ENCODE results near the gene GYS2. TPM values are rescaled to one million over a fixed set of nuclear protein-coding genes. Genes with fewer than 3 reads are reported as not detected.
"Not testable (repeated sequence)": the region's sequence is repeated elsewhere in the genome, so short reads cannot be mapped to it uniquely, and the experiment has no call there.

The GYS2 gene
- not detected for polyA plus RNA-seq (2013)

DNA sequence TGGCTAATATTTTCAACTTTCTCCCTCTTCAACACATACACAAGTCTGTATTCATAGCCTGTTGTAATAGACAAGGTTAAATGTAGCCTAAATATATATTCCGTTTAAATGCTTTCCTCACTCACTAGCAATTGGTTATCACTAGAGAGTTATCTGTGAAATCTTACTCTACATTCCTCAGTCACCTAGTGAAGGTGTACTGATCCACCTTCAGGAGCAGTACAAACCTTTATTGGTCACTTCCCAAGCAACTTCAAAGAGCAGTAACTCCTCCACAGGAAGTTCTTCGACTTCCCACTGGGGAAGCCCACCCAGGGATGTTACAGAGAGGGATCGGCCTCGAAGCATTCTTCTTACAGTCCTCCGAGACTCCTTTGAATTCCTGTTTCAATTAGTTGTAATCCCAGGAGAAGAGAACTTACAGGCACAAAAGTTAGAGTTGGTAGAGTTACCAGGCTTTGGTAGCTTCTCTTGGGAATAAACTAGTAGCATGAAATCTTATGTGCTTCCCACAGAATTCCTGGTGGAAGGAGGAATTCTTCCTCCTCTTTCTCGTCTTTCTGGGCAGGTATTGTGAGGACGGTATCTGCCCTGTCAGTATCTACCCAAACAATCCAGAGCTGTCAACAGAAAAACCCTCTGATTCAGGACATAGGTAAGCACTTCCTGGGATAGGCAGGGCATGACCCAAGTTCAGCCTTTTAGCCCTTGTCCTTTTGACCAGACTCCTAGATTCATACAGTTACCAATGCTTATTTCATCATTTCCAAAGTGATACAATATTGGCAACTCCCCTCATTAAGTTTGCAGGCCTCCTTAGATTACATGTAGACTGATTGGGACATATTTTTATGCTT lies at the start of gene GYS2:
Gene GYS2 (minus strand): TSS at position 603 of the 857 bp plus-strand sequence. CDS start 255 bp downstream, at position 348.
- DNase-seq, result no peak
- Histone ChIP-seq H3K4me1 (ENCODE audit: control extremely low read depth in 1 of 4, control insufficient read depth in 4 of 4, insufficient read depth in 4 of 4, low read length in 3 of 4) (peaks cover 0 to 4% (median 0%) of the 10 kb centered on the region in 4 experiments), H3K9me3 (ENCODE audit: control extremely low read depth in 1 of 5, control insufficient read depth in 4 of 5, insufficient read depth in 2 of 5, low read depth in 1 of 5, low read length in 4 of 5) (peaks cover 0 to 1% (median 0%) of the 10 kb centered on the region in 5 experiments), H3K4me3 (ENCODE audit: control insufficient read depth in 1 of 7, extremely low read depth in 1 of 7, insufficient read depth in 4 of 7, low read depth in 2 of 7, low read length in 6 of 7) (no peak within 1 kb of the TSS), H3K27me3 (replicated peaks in 2 of 5; ENCODE audit: control insufficient read depth in 4 of 5, insufficient read depth in 5 of 5, low read length in 4 of 5) (no peaks in the 10 kb centered on the region), H3K27ac (ENCODE audit: insufficient read depth in 1 of 2, low read depth in 1 of 2, low read length in 2 of 2, poor library complexity in 1 of 2, severe bottlenecking in 2 of 2) (no peak within 1 kb of the TSS), H3K36me3 (ENCODE audit: control insufficient read depth in 4 of 4, insufficient read depth in 4 of 4, low read length in 3 of 4) (no peaks in the 10 kb centered on the region)
- ChIA-PET POLR2A (no interaction called here), CTCF (interaction anchor here (0.8 to 3.0 kb wide), 5 partner anchors 9 to 413 kb away, joined by 3 to 19 read pairs (median 4); no protein-coding TSS in a partner anchor)
- 100% methylated on average over 5 of the region's 7 CpGs for WGBS (ENCODE audit: insufficient coverage)

DNA sequence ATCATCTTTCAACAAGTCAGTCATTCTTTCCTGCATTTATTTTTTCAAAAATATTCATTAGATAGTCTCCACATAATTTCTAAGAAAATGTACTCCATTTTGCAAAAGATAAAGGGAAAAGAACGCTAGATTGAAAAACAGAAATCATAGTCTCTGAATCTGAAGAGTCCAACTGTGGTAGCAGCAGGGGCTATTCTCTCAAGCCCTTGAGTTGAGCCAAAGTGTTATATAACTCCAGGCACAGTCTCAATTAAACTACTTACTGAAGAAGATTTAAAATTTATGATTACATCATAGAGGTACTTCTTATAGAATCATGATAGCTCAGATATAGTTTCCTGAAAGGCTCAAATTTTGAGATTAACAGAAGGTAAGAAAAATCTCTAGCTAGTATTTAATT lies 47.2 kb upstream of the GYS2 start:
- no peak overlapping the region for H3K4me3 ChIP-seq (ENCODE audit: control insufficient read depth in 1 of 7, extremely low read depth in 1 of 7, insufficient read depth in 4 of 7, low read depth in 2 of 7, low read length in 6 of 7)
- peaks cover 23 to 75% (median 46%) of the 10 kb centered on the region in 4 experiments for H3K36me3 ChIP-seq (ENCODE audit: control insufficient read depth in 4 of 4, insufficient read depth in 4 of 4, low read length in 3 of 4)
- no peaks in the 10 kb centered on the region for H3K27me3 ChIP-seq (replicated peaks in 2 of 5; ENCODE audit: control insufficient read depth in 4 of 5, insufficient read depth in 5 of 5, low read length in 4 of 5)
- H3K27ac ChIP-seq (ENCODE audit: insufficient read depth in 1 of 2, low read depth in 1 of 2, low read length in 2 of 2, poor library complexity in 1 of 2, severe bottlenecking in 2 of 2), result no peak overlapping the region
- peaks cover 5 to 20% (median 17%) of the 10 kb centered on the region in 4 experiments for H3K4me1 ChIP-seq (ENCODE audit: control extremely low read depth in 1 of 4, control insufficient read depth in 4 of 4, insufficient read depth in 4 of 4, low read length in 3 of 4)
- no peak for DNase-seq
- POLR2A ChIA-PET, result interaction anchor here (0.6 kb wide), 1 partner anchor 127 kb away, joined by 4 read pairs; no protein-coding TSS in a partner anchor
- WGBS (ENCODE audit: insufficient coverage), result no CpG with 5 or more reads among the region's 1 CpG
- H3K9me3 ChIP-seq (ENCODE audit: control extremely low read depth in 1 of 5, control insufficient read depth in 4 of 5, insufficient read depth in 2 of 5, low read depth in 1 of 5, low read length in 4 of 5), result no peaks in the 10 kb centered on the region
- CTCF ChIA-PET, result interaction anchor here (1.2 kb wide), 1 partner anchor 36 kb away, joined by 3 read pairs; no protein-coding TSS in a partner anchor

DNA sequence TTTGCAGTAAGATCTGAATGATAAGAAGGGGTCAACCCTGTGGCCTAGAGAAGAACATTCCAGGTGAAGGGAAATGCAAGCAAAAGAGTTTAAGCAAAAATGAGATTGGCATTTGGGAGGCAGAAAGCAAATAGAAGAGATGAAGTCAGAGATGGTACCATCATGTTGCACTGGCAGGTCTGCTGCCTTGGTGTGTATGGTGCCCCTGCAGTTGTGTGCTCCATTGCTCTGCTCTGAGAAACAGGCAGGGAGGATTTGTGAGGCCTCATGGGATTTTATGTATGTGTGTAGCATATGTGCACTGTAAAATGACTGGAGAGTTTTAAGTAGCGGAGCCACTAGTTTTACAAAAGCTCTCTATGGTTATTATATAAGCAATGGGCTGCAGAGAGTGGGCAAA lies 46.4 kb upstream of the GYS2 start:
- H3K9me3 ChIP-seq (ENCODE audit: control extremely low read depth in 1 of 5, control insufficient read depth in 4 of 5, insufficient read depth in 2 of 5, low read depth in 1 of 5, low read length in 4 of 5), result no peaks in the 10 kb centered on the region
- H3K4me1 ChIP-seq (ENCODE audit: control extremely low read depth in 1 of 4, control insufficient read depth in 4 of 4, insufficient read depth in 4 of 4, low read length in 3 of 4), result peaks cover 0 to 12% (median 10%) of the 10 kb centered on the region in 4 experiments
- no peaks in the 10 kb centered on the region for H3K27me3 ChIP-seq (replicated peaks in 2 of 5; ENCODE audit: control insufficient read depth in 4 of 5, insufficient read depth in 5 of 5, low read length in 4 of 5)
- H3K27ac ChIP-seq (ENCODE audit: insufficient read depth in 1 of 2, low read depth in 1 of 2, low read length in 2 of 2, poor library complexity in 1 of 2, severe bottlenecking in 2 of 2), result no peak overlapping the region
- H3K36me3 ChIP-seq (ENCODE audit: control insufficient read depth in 4 of 4, insufficient read depth in 4 of 4, low read length in 3 of 4), result peaks cover 26 to 81% (median 52%) of the 10 kb centered on the region in 4 experiments
- DNase-seq, result no peak
- POLR2A ChIA-PET, result no interaction called here
- 86% methylated on average over 1 of the region's 1 CpG for WGBS (ENCODE audit: insufficient coverage)
- CTCF ChIA-PET, result interaction anchor here (1.0 to 1.2 kb wide), 2 partner anchors 30 to 42 kb away, joined by 3 to 4 read pairs; no protein-coding TSS in a partner anchor
- H3K4me3 ChIP-seq (ENCODE audit: control insufficient read depth in 1 of 7, extremely low read depth in 1 of 7, insufficient read depth in 4 of 7, low read depth in 2 of 7, low read length in 6 of 7), result no peak overlapping the region

DNA sequence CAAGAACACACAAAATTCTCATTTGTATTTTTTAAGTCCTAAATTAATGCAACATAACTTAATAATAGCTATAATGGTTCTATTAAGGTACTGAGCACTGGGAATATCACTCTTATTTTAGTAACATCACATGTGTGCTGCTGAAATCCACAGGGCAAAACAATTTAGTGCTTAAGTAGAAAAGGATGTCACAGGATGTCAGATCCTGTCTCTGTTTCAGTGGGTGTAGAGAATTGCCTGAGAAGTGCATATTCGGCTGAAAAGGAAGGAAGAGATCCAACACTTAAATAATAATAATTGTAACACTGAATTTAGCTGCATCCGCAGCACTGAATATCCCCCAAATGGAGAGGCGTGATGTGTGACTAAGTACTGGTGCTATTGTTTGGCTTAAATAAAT lies 44.4 kb upstream of the GYS2 start:
- POLR2A ChIA-PET, result no interaction called here
- CTCF ChIA-PET, result interaction anchor here (1.0 to 2.4 kb wide), 5 partner anchors 8 to 30 kb away, joined by 3 to 6 read pairs (median 4); partner anchors contain the start of gene LDHB
- H3K9me3 ChIP-seq (ENCODE audit: control extremely low read depth in 1 of 5, control insufficient read depth in 4 of 5, insufficient read depth in 2 of 5, low read depth in 1 of 5, low read length in 4 of 5), result no peaks in the 10 kb centered on the region
- WGBS (ENCODE audit: insufficient coverage), result no CpG with 5 or more reads among the region's 3 CpGs
- no peak overlapping the region for H3K4me3 ChIP-seq (ENCODE audit: control insufficient read depth in 1 of 7, extremely low read depth in 1 of 7, insufficient read depth in 4 of 7, low read depth in 2 of 7, low read length in 6 of 7)
- no peak for DNase-seq
- no peak overlapping the region for H3K27ac ChIP-seq (ENCODE audit: insufficient read depth in 1 of 2, low read depth in 1 of 2, low read length in 2 of 2, poor library complexity in 1 of 2, severe bottlenecking in 2 of 2)
- no peaks in the 10 kb centered on the region for H3K27me3 ChIP-seq (replicated peaks in 2 of 5; ENCODE audit: control insufficient read depth in 4 of 5, insufficient read depth in 5 of 5, low read length in 4 of 5)
- peaks cover 23 to 88% (median 58%) of the 10 kb centered on the region in 4 experiments for H3K36me3 ChIP-seq (ENCODE audit: control insufficient read depth in 4 of 4, insufficient read depth in 4 of 4, low read length in 3 of 4)
- no peaks in the 10 kb centered on the region for H3K4me1 ChIP-seq (ENCODE audit: control extremely low read depth in 1 of 4, control insufficient read depth in 4 of 4, insufficient read depth in 4 of 4, low read length in 3 of 4)

GRCh38 chr12:21648378-21648777 lies 43.7 kb upstream of the GYS2 start:
- Histone ChIP-seq H3K27ac (ENCODE audit: insufficient read depth in 1 of 2, low read depth in 1 of 2, low read length in 2 of 2, poor library complexity in 1 of 2, severe bottlenecking in 2 of 2) (no peak overlapping the region), H3K4me3 (ENCODE audit: control insufficient read depth in 1 of 7, extremely low read depth in 1 of 7, insufficient read depth in 4 of 7, low read depth in 2 of 7, low read length in 6 of 7) (no peak overlapping the region), H3K9me3 (ENCODE audit: control extremely low read depth in 1 of 5, control insufficient read depth in 4 of 5, insufficient read depth in 2 of 5, low read depth in 1 of 5, low read length in 4 of 5) (no peaks in the 10 kb centered on the region), H3K36me3 (ENCODE audit: control insufficient read depth in 4 of 4, insufficient read depth in 4 of 4, low read length in 3 of 4) (peaks cover 29 to 90% (median 58%) of the 10 kb centered on the region in 4 experiments), H3K4me1 (ENCODE audit: control extremely low read depth in 1 of 4, control insufficient read depth in 4 of 4, insufficient read depth in 4 of 4, low read length in 3 of 4) (no peaks in the 10 kb centered on the region), H3K27me3 (replicated peaks in 2 of 5; ENCODE audit: control insufficient read depth in 4 of 5, insufficient read depth in 5 of 5, low read length in 4 of 5) (no peaks in the 10 kb centered on the region)
- ChIA-PET POLR2A (no interaction called here), CTCF (interaction anchor here (1.0 to 2.4 kb wide), 6 partner anchors 8 to 32 kb away, joined by 3 to 9 read pairs (median 5); partner anchors contain the start of gene LDHB)
- 86% methylated on average over 1 of the region's 2 CpGs for WGBS (ENCODE audit: insufficient coverage)
- DNase-seq, result no peak

GRCh38 chr12:21647179-21647578 lies 42.5 kb upstream of the GYS2 start:
- H3K27ac ChIP-seq (ENCODE audit: insufficient read depth in 1 of 2, low read depth in 1 of 2, low read length in 2 of 2, poor library complexity in 1 of 2, severe bottlenecking in 2 of 2), result peak overlapping the region in 1 of 2 experiments; percentile 27
- POLR2A ChIA-PET, result no interaction called here

GRCh38 chr12:21645041-21645500 lies 40.4 kb upstream of the GYS2 start:
- H3K27me3 ChIP-seq (replicated peaks in 2 of 5; ENCODE audit: control insufficient read depth in 4 of 5, insufficient read depth in 5 of 5, low read length in 4 of 5); H3K9me3 ChIP-seq (ENCODE audit: control extremely low read depth in 1 of 5, control insufficient read depth in 4 of 5, insufficient read depth in 2 of 5, low read depth in 1 of 5, low read length in 4 of 5); H3K4me1 ChIP-seq (ENCODE audit: control extremely low read depth in 1 of 4, control insufficient read depth in 4 of 4, insufficient read depth in 4 of 4, low read length in 3 of 4); H3K4me3 ChIP-seq (ENCODE audit: control insufficient read depth in 1 of 7, extremely low read depth in 1 of 7, insufficient read depth in 4 of 7, low read depth in 2 of 7, low read length in 6 of 7); CTCF ChIA-PET; POLR2A ChIA-PET: not testable (repeated sequence)
- 61% methylated on average over 2 of the region's 7 CpGs for WGBS (ENCODE audit: insufficient coverage)
- DNase-seq, result peak in 1 of 3 donors; percentile 27
- Histone ChIP-seq H3K27ac (ENCODE audit: insufficient read depth in 1 of 2, low read depth in 1 of 2, low read length in 2 of 2, poor library complexity in 1 of 2, severe bottlenecking in 2 of 2) (peak overlapping the region in 1 of 2 experiments; percentile 32), H3K36me3 (ENCODE audit: control insufficient read depth in 4 of 4, insufficient read depth in 4 of 4, low read length in 3 of 4) (peaks cover 29 to 85% (median 64%) of the 10 kb centered on the region in 4 experiments)

More at GRCh38 chr12:21647179-21647578, 42.5 kb upstream of the GYS2 start:
- H3K4me1 ChIP-seq (ENCODE audit: control extremely low read depth in 1 of 4, control insufficient read depth in 4 of 4, insufficient read depth in 4 of 4, low read length in 3 of 4), result peaks cover 0 to 6% (median 0%) of the 10 kb centered on the region in 4 experiments
- no peaks in the 10 kb centered on the region for H3K27me3 ChIP-seq (replicated peaks in 2 of 5; ENCODE audit: control insufficient read depth in 4 of 5, insufficient read depth in 5 of 5, low read length in 4 of 5)
- no peak overlapping the region for H3K4me3 ChIP-seq (ENCODE audit: control insufficient read depth in 1 of 7, extremely low read depth in 1 of 7, insufficient read depth in 4 of 7, low read depth in 2 of 7, low read length in 6 of 7)
- H3K9me3 ChIP-seq (ENCODE audit: control extremely low read depth in 1 of 5, control insufficient read depth in 4 of 5, insufficient read depth in 2 of 5, low read depth in 1 of 5, low read length in 4 of 5), result no peaks in the 10 kb centered on the region
- CTCF ChIA-PET, result interaction anchor here (1.8 to 2.4 kb wide), 3 partner anchors 10 to 33 kb away, joined by 5 to 9 read pairs (median 6); partner anchors contain the start of gene LDHB
- H3K36me3 ChIP-seq (ENCODE audit: control insufficient read depth in 4 of 4, insufficient read depth in 4 of 4, low read length in 3 of 4), result peaks cover 35 to 90% (median 58%) of the 10 kb centered on the region in 4 experiments
- DNase-seq, result no peak
